ENCODE results near the gene BCL2L13. TPM values are rescaled to one million over a fixed set of nuclear protein-coding genes. Genes with fewer than 3 reads are reported as not detected.

Gene BCL2L13
- total RNA-seq, 2 experiments from 2014 or later: 26.0 to 27.0 TPM

DNA sequence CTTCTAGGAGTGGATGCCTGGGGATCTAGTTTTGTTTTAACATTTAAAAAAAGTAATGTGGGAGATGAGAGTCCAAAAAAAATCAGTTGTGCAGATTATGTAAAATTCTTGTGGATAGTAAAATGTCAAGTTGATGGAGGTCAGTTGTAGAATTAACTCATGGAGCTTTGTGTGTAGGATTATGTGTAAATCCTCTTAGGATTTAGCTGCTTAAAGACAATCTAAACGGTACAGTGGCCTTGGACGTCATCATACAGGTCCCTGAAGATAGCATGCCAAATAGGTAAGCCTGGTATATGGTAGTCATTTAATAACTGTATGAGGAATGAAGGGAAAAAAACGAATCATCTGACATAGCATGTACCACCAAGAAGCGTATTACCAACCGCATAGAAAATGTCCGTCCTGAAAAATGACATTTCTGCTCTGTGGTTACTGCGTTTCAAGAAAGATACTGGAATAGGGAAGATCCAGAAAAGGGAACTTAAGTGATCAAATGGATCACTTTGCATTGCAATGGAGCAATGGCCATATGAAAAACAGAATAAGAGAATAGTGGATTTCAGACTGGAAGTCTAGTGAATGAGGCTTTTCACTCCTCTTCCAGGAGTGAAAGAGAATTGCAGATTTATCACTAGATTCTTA lies 61.3 kb downstream of the BCL2L13 start:
- no peak for ATAC-seq
- H3K4me3 Mint-ChIP-seq: no peak overlapping the region

DNA sequence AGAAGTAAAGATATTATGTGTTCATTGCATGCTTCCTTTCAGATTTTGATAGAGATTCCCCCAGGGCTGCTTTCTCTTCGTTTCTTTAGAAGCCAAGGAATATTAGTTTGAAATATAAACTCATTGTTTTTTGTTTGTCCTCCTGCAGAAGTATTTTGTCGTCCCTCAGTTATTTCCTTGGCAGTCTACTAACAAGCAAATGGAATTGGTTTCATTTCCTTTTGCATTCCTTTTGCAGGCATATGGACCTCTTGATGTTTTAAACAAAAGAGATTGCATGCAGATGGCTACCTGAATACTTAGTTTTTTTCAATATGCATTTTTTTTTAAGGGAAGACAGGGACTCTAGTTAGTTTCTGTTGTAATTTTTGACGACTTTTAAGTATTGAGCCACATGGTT lies 62.2 kb downstream of the BCL2L13 start:
- DNase-seq (no peak), ATAC-seq (no peak)
- H3K27me3 Mint-ChIP-seq (ENCODE audit: low read depth): no peaks in the 10 kb centered on the region
- H3K4me3 Mint-ChIP-seq: no peak overlapping the region
- H3K27ac Mint-ChIP-seq: no peak overlapping the region
- H3K9me3 Mint-ChIP-seq (ENCODE audit: insufficient read depth): no peaks in the 10 kb centered on the region
- ChIA-PET POLR2A (no interaction called here), CTCF (interaction anchor here (0.6 kb wide), 1 partner anchor 18 kb away, joined by 4 read pairs; no protein-coding TSS in a partner anchor)
- H3K36me3 Mint-ChIP-seq (ENCODE audit: low read depth): peaks cover 33% of the 10 kb centered on the region
- peaks cover 14% of the 10 kb centered on the region for H3K4me1 Mint-ChIP-seq (ENCODE audit: low read depth)

More for the DNA sequence above, 61.3 kb downstream of the BCL2L13 start:
- Mint-ChIP-seq H3K27ac (no peak overlapping the region), H3K27me3 (ENCODE audit: low read depth) (no peaks in the 10 kb centered on the region), H3K4me1 (ENCODE audit: low read depth) (peaks cover 16% of the 10 kb centered on the region), H3K9me3 (ENCODE audit: insufficient read depth) (no peaks in the 10 kb centered on the region), H3K36me3 (ENCODE audit: low read depth) (peaks cover 33% of the 10 kb centered on the region)
- ChIA-PET CTCF (no interaction called here), POLR2A (no interaction called here)
- no peak for DNase-seq

DNA sequence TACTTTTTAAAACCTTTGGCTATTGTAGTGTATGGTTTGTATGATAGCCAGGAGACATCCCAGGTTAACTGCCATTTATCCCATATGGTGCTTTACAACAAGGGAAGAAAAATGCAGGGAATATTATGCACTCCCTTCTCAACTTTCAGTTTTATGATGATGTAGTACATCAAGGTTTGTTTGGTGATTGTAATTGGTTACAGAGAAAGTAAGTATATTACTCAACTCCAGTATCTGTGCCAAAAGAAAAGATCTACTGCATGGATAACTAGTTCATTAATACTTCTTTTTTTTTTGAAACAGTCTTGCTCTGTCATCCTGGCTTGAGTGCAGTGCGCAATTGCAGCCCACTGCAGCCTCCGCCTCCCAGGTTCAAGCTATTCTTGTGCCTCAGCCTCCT lies 65.3 kb downstream of the BCL2L13 start:
- ATAC-seq (no peak), DNase-seq (no peak)
- ChIA-PET POLR2A (no interaction called here), CTCF (interaction anchor here (1.0 kb wide), 1 partner anchor 28 kb away, joined by 3 read pairs; no protein-coding TSS in a partner anchor)
- Mint-ChIP-seq H3K4me1 (ENCODE audit: low read depth) (peaks cover 21% of the 10 kb centered on the region), H3K27me3 (ENCODE audit: low read depth) (no peaks in the 10 kb centered on the region), H3K4me3 (no peak overlapping the region), H3K36me3 (ENCODE audit: low read depth) (peaks cover 29% of the 10 kb centered on the region), H3K9me3 (ENCODE audit: insufficient read depth) (no peaks in the 10 kb centered on the region), H3K27ac (no peak overlapping the region)

DNA sequence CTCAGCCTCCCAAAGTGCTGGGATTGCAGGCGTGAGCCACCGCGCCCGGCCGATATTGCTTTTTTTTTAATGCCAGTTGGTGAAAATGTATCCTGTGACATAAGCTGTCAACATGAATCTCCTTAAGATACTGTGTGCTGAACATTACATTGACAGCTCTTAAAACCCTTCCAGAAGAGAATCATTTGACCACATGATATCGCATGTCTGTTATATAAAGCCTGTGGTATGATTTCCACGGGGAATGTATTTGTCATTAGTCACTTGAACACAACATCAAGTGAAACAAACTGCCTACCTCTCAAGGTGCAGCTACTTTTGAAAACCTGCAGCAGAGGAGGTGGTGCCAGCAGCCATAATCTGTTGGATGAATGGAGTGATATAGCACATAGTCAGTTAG lies 67.0 kb downstream of the BCL2L13 start:
- H3K27me3 Mint-ChIP-seq (ENCODE audit: low read depth): no peaks in the 10 kb centered on the region
- no peak for DNase-seq
- H3K27ac Mint-ChIP-seq: no peak overlapping the region
- H3K4me1 Mint-ChIP-seq (ENCODE audit: low read depth): peaks cover 16% of the 10 kb centered on the region
- ChIA-PET POLR2A (no interaction called here), CTCF (interaction anchor here (1.4 kb wide), 1 partner anchor 37 kb away, joined by 5 read pairs; no protein-coding TSS in a partner anchor)
- no peak overlapping the region for H3K4me3 Mint-ChIP-seq
- H3K36me3 Mint-ChIP-seq (ENCODE audit: low read depth): peaks cover 22% of the 10 kb centered on the region
- no peaks in the 10 kb centered on the region for H3K9me3 Mint-ChIP-seq (ENCODE audit: insufficient read depth)
- no peak for ATAC-seq

DNA sequence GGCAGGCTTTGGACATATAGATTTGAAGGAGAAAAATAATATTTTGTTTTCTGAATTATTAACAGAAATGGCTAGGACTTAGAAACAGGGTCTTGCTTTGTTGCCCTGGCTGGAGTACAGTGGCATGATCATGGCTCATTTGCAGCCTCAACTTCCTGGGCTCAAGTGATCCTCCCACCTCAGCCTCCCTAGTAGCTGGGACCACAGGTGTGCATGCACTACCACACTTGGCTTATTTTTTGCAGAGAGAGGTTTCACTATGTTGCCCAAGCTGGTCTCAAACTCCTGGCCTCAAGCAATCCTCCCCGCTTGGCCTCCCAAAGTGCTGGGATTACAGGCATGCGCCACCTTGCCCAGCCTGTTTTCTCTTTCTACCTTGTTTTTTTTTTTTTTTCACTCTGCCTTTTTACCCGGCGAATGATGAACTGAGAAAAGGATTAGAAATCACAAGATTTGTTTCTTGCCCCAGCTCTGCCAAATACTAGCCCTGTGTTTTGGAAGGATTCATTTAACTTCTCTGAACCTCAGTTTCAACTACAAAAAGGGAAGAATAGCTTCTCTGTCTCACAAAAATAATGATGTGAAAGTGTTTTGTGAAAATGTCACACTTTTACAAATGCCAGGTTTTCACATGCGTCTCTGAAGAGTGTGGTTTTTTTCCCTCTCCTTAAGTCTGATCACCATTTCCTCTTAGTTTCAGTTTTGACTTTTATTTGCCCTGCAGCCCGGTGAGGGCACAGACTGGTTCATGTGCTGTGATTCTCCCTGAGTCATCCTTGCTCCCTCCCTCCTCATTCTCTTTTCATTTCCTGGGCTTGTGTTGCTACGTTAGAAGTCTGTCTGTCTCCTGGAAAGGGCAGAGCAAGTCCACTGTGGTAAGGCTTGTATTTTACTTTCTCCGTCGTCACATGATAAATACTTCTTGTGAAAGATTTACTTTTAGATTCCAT lies 67.7 kb downstream of the BCL2L13 start:
- DNase-seq (peak; percentile 55), ATAC-seq (peak; percentile 93)
- ChIA-PET CTCF (interaction anchor here (0.9 to 1.4 kb wide), 2 partner anchors 32 to 36 kb away, joined by 3 to 5 read pairs; no protein-coding TSS in a partner anchor), POLR2A (interaction anchor here (0.6 to 1.1 kb wide), 2 partner anchors 67 to 180 kb away, joined by 3 to 5 read pairs; partner anchors contain the start of gene BCL2L13)
- Mint-ChIP-seq H3K9me3 (ENCODE audit: insufficient read depth) (no peaks in the 10 kb centered on the region), H3K27ac (peak overlapping the region; percentile 85), H3K27me3 (ENCODE audit: low read depth) (no peaks in the 10 kb centered on the region), H3K4me1 (ENCODE audit: low read depth) (peaks cover 16% of the 10 kb centered on the region), H3K36me3 (ENCODE audit: low read depth) (peaks cover 22% of the 10 kb centered on the region), H3K4me3 (peak overlapping the region; percentile 61)

GRCh38 chr22:17706947-17707346 lies 68.4 kb downstream of the BCL2L13 start:
- Mint-ChIP-seq H3K27me3 (ENCODE audit: low read depth) (no peaks in the 10 kb centered on the region), H3K27ac (no peak overlapping the region), H3K4me3 (no peak overlapping the region), H3K36me3 (ENCODE audit: low read depth) (peaks cover 22% of the 10 kb centered on the region), H3K9me3 (ENCODE audit: insufficient read depth) (no peaks in the 10 kb centered on the region), H3K4me1 (ENCODE audit: low read depth) (peaks cover 16% of the 10 kb centered on the region)
- DNase-seq (no peak), ATAC-seq (no peak)
- CTCF ChIA-PET: interaction anchor here (0.9 kb wide), 1 partner anchor 32 kb away, joined by 3 read pairs; no protein-coding TSS in a partner anchor
- POLR2A ChIA-PET: interaction anchor here (1.1 kb wide), 1 partner anchor 68 kb away, joined by 5 read pairs; the partner anchor contains the start of gene BCL2L13

- H3K27ac Mint-ChIP-seq: no peak overlapping the region
- H3K27me3 Mint-ChIP-seq (ENCODE audit: low read depth): no peaks in the 10 kb centered on the region
- DNase-seq (no peak), ATAC-seq (no peak)
- CTCF ChIA-PET: no interaction called here
- no peak overlapping the region for H3K4me3 Mint-ChIP-seq
- peaks cover 22% of the 10 kb centered on the region for H3K36me3 Mint-ChIP-seq (ENCODE audit: low read depth)
- H3K9me3 Mint-ChIP-seq (ENCODE audit: insufficient read depth): no peaks in the 10 kb centered on the region
- POLR2A ChIA-PET: interaction anchor here (1.1 kb wide), 1 partner anchor 69 kb away, joined by 5 read pairs; the partner anchor contains the start of gene BCL2L13
- H3K4me1 Mint-ChIP-seq (ENCODE audit: low read depth): peaks cover 16% of the 10 kb centered on the region
Observed at GRCh38 chr22:17707526-17707925, 69.0 kb downstream of the BCL2L13 start.

DNA sequence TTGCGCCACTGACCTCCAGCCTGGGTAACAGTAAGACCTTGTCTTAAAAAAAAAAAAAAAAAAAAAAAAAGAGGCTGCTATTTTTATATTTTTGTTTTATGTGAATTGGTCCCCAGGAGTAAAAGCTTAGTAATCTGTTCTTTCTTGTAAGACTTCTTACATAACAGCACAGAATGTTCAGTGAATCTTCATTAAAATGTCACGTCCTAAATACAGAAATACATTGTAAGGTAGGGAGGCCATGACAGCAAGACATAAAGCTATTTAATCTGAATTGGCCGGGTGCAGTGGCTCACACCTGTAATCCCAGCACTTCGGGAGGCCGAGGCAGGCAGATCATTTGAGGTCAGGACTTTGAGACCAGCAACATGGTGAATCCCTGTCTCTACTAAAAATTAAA lies 71.5 kb downstream of the BCL2L13 start:
- CTCF ChIA-PET: no interaction called here
- POLR2A ChIA-PET: no interaction called here
- Mint-ChIP-seq H3K36me3 (ENCODE audit: low read depth) (peaks cover 9% of the 10 kb centered on the region), H3K9me3 (ENCODE audit: insufficient read depth) (no peaks in the 10 kb centered on the region), H3K4me3 (no peak overlapping the region), H3K27me3 (ENCODE audit: low read depth) (no peaks in the 10 kb centered on the region), H3K4me1 (ENCODE audit: low read depth) (peaks cover 14% of the 10 kb centered on the region), H3K27ac (no peak overlapping the region)
- ATAC-seq (no peak), DNase-seq (no peak)

- Mint-ChIP-seq H3K4me3 (no peak overlapping the region), H3K9me3 (ENCODE audit: insufficient read depth) (no peaks in the 10 kb centered on the region), H3K27me3 (ENCODE audit: low read depth) (no peaks in the 10 kb centered on the region), H3K36me3 (ENCODE audit: low read depth) (no peaks in the 10 kb centered on the region), H3K27ac (no peak overlapping the region), H3K4me1 (ENCODE audit: low read depth) (peaks cover 2% of the 10 kb centered on the region)
- ChIA-PET POLR2A (no interaction called here), CTCF (no interaction called here)
- DNase-seq (no peak), ATAC-seq (no peak)
Observed at GRCh38 chr22:17712441-17712840, 73.9 kb downstream of the BCL2L13 start.

DNA sequence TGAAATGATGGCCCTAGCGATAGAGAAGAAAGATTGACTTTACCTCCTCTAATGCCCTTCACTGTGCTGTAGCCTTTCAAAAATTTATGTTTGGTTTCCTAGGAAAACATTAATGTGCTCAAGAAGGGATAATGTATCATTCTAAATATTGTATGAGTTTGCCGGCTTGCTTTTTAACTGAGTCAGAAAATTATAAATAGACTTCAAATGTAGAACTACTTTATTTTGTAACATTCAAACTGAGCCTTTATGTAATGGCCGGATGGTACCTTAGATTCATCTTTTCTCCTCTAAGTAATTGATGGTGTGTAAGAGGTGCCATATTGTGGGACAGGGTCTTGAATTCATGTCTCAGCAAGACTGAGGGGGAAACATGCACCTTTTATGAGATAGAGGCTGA lies 78.0 kb downstream of the BCL2L13 start:
- Mint-ChIP-seq H3K9me3 (ENCODE audit: insufficient read depth) (no peaks in the 10 kb centered on the region), H3K27ac (no peak overlapping the region), H3K4me1 (ENCODE audit: low read depth) (peaks cover 2% of the 10 kb centered on the region), H3K4me3 (no peak overlapping the region), H3K36me3 (ENCODE audit: low read depth) (no peaks in the 10 kb centered on the region), H3K27me3 (ENCODE audit: low read depth) (no peaks in the 10 kb centered on the region)
- ChIA-PET CTCF (no interaction called here), POLR2A (no interaction called here)
- DNase-seq: no peak
- no peak for ATAC-seq

GRCh38 chr22:17717708-17718107 lies 79.2 kb downstream of the BCL2L13 start:
- Mint-ChIP-seq H3K4me3 (no peak overlapping the region), H3K4me1 (ENCODE audit: low read depth) (peaks cover 2% of the 10 kb centered on the region), H3K36me3 (ENCODE audit: low read depth) (no peaks in the 10 kb centered on the region), H3K27ac (no peak overlapping the region), H3K27me3 (ENCODE audit: low read depth) (no peaks in the 10 kb centered on the region), H3K9me3 (ENCODE audit: insufficient read depth) (no peaks in the 10 kb centered on the region)
- ATAC-seq (no peak), DNase-seq (no peak)
- CTCF ChIA-PET: no interaction called here
- POLR2A ChIA-PET: no interaction called here

DNA sequence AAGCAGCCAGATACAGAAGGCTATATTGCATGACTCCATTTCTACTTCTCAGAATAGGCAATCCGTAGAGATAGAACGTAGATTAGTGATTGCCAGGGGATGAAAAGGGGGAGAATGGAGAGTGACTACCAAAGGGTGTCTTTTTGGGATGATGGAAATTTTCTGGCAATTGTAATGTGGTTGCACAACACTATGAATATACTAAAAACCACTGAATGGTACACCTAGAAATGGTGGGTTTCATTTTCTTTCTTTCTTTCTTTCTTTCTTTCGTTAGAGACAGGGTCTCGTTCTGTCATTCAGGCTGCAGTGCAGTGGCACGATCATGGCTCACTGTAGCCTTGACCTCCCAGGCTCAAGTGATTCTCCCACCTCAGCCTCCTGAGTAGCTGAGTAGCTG lies 81.4 kb downstream of the BCL2L13 start:
- no peak overlapping the region for H3K27ac Mint-ChIP-seq
- DNase-seq (no peak), ATAC-seq (no peak)
- peaks cover 2% of the 10 kb centered on the region for H3K4me1 Mint-ChIP-seq (ENCODE audit: low read depth)
- H3K36me3 Mint-ChIP-seq (ENCODE audit: low read depth): no peaks in the 10 kb centered on the region
- no peak overlapping the region for H3K4me3 Mint-ChIP-seq
- H3K27me3 Mint-ChIP-seq (ENCODE audit: low read depth): no peaks in the 10 kb centered on the region
- H3K9me3 Mint-ChIP-seq (ENCODE audit: insufficient read depth): no peaks in the 10 kb centered on the region
- ChIA-PET POLR2A (no interaction called here), CTCF (interaction anchor here (0.9 kb wide), 1 partner anchor 23 kb away, joined by 3 read pairs; no protein-coding TSS in a partner anchor)

All from activated CD8-positive, alpha-beta T cell treated with anti-CD3 and anti-CD28 coated beads, Interleukin-2, amount 10 ng/mL, durations not matched to agents 7 days and 5 days (primary cell).